GM12878 (cell line): ENCODE data around the gene PPP1R15A. TPM values are rescaled to one million over a fixed set of nuclear protein-coding genes. Genes with fewer than 3 reads are reported as not detected.

Experiments used
- BMI1 ChIP-seq: fragments of 450-650 bp; IDR thresholded peaks from 2 replicates; pipeline ENCODE4 v1.6.1; 2016; ENCODE audit warnings: mild to moderate bottlenecking, moderate library complexity, borderline replicate concordance
- CREB1 ChIP-seq: IDR thresholded peaks from 2 replicates; pipeline ENCODE4 v1.6.1; 2012; ENCODE audit warnings: low read depth, mild to moderate bottlenecking, inconsistent platforms
- ESRRA ChIP-seq: IDR thresholded peaks from 2 replicates; pipeline ENCODE4 v1.6.1; 2012; ENCODE audit warnings: mild to moderate bottlenecking, low read length, improper control_type of control experiment
- FOXK2 ChIP-seq: fragments of 450-650 bp; IDR thresholded peaks from 2 replicates; pipeline ENCODE4 v1.6.1; 2017; ENCODE audit warnings: mild to moderate bottlenecking, moderate library complexity
- GABPA ChIP-seq: IDR thresholded peaks from 2 replicates; pipeline ENCODE4 v1.6.1; 2014; ENCODE audit warnings: antibody characterized with exemption, low read depth, mild to moderate bottlenecking, inconsistent platforms
- HDAC6 ChIP-seq: fragments of 200-600 bp; sonication (generic); IDR thresholded peaks from one replicate; pipeline ENCODE4 v1.8.0; 2017; ENCODE audit warnings: antibody characterized with exemption; ENCODE audit not compliant: unreplicated experiment
- MEF2B ChIP-seq: fragments of 450-650 bp; IDR thresholded peaks from 2 replicates; pipeline ENCODE4 v1.6.1; 2018; ENCODE audit warnings: mild to moderate bottlenecking, moderate library complexity; ENCODE audit not compliant: partially characterized antibody, poor library complexity, severe bottlenecking
- MYC ChIP-seq: IDR thresholded peaks from 2 replicates; pipeline ENCODE4 v1.6.1; 2011; ENCODE audit warnings: mild to moderate bottlenecking, low read length, moderate library complexity, inconsistent platforms; ENCODE audit not compliant: insufficient read depth, insufficient replicate concordance, insufficient read length, severe bottlenecking
- NBN ChIP-seq: fragments of 450-650 bp; IDR thresholded peaks from 2 replicates; pipeline ENCODE4 v1.6.1; 2016
- NFYB ChIP-seq: IDR thresholded peaks from 2 replicates; pipeline ENCODE4 v1.6.1; 2011; ENCODE audit warnings: low read depth, mild to moderate bottlenecking, low read length, improper control_type of control experiment, moderate library complexity; ENCODE audit not compliant: insufficient read depth
- NR2C1 ChIP-seq: fragments of 450-650 bp; IDR thresholded peaks from 2 replicates; pipeline ENCODE4 v1.6.1; 2017; ENCODE audit warnings: antibody characterized with exemption, mild to moderate bottlenecking, moderate library complexity
- NR2C2 ChIP-seq: IDR thresholded peaks from 2 replicates; pipeline ENCODE4 v1.6.1; 2011; ENCODE audit warnings: borderline replicate concordance, low read depth; ENCODE audit not compliant: control insufficient read depth, insufficient read length
- NRF1 ChIP-seq: conservative IDR thresholded peaks from 2 replicates; pipeline ENCODE4 v1.6.1; 2011; ENCODE audit warnings: mild to moderate bottlenecking, low read depth, low read length, improper control_type of control experiment
- RAD51 ChIP-seq: fragments of 450-650 bp; IDR thresholded peaks from 2 replicates; pipeline ENCODE4 v1.6.1; 2016; ENCODE audit warnings: moderate library complexity, mild to moderate bottlenecking, inconsistent platforms
- RFX5 ChIP-seq: IDR thresholded peaks from 2 replicates; pipeline ENCODE4 v1.6.1; 2011; ENCODE audit warnings: low read depth, low read length, improper control_type of control experiment
- SMARCA5 ChIP-seq: fragments of 450-650 bp; IDR thresholded peaks from 2 replicates; pipeline ENCODE4 v1.6.1; 2017; ENCODE audit warnings: mild to moderate bottlenecking
- SMC3 ChIP-seq: IDR thresholded peaks from 2 replicates; pipeline ENCODE4 v1.6.1; 2011; ENCODE audit warnings: low read length, improper control_type of control experiment, borderline replicate concordance
- SP1 ChIP-seq: IDR thresholded peaks from one replicate; pipeline ENCODE4 v1.6.1; 2011; ENCODE audit warnings: low read depth, low read length
- SPI1 ChIP-seq: IDR thresholded peaks from 2 replicates; pipeline ENCODE4 v1.6.1; 2011; ENCODE audit warnings: low read depth, mild to moderate bottlenecking, low read length, moderate library complexity, borderline replicate concordance; ENCODE audit not compliant: insufficient read depth
- SUPT20H ChIP-seq: IDR thresholded peaks from 2 replicates; pipeline ENCODE4 v1.6.1; 2011; ENCODE audit warnings: low read depth, mild to moderate bottlenecking, low read length, moderate library complexity, borderline replicate concordance; ENCODE audit not compliant: control insufficient read depth
- TCF7 ChIP-seq: IDR thresholded peaks from 2 replicates; pipeline ENCODE4 v1.6.1; 2014; ENCODE audit warnings: antibody characterized with exemption, borderline replicate concordance
- ZNF274 ChIP-seq: IDR thresholded peaks from one replicate; pipeline ENCODE4 v1.8.0; 2011; ENCODE audit not compliant: insufficient read length, insufficient read depth
- ZNF622 ChIP-seq: fragments of 450-650 bp; IDR thresholded peaks from 2 replicates; pipeline ENCODE4 v1.6.1; 2017; ENCODE audit warnings: mild to moderate bottlenecking, inconsistent platforms
- ZSCAN29 ChIP-seq: fragments of 450-650 bp; IDR thresholded peaks from 2 replicates; pipeline ENCODE4 v1.6.1; 2017; ENCODE audit warnings: mild to moderate bottlenecking, moderate library complexity
- polyA plus RNA-seq, 11 experiments: library from polyadenylated mRNA; depleted of rRNA in 4 of 11; unstranded in 6 of 11; stranded (reverse) in 5 of 11; fragments of >200 nt; fragmentation: Nextera tagmentation in 4 of 11; fragmentation: Illumina TruSeq in 1 of 11; extraction: Ambion mirVana in 4 of 11; extraction: Trizol in 1 of 11; gene quantifications; 1 replicate in 1 of 11; 2 replicates in 10 of 11; pipeline versions ENCODE4 v1.2.1 to v1.2.3, GENCODE V29; 2011 to 2016; ENCODE audit warnings: inconsistent platforms in 2 of 11, missing spikeins in 2 of 11, low read depth in 1 of 11
- total RNA-seq, 4 experiments: library from RNA; depleted of rRNA in 3 of 4; stranded (reverse); fragments of >200 nt in 3 of 4; fragmentation: Illumina TruSeq in 1 of 4; extraction: Trizol in 1 of 4; gene quantifications; 2 replicates each; pipeline versions ENCODE4 v1.2.1 to v1.2.3, GENCODE V29; 2013 to 2021
- TF ChIP-seq, protein P1 (sequence below): fragments of 450-650 bp; IDR thresholded peaks from 2 replicates; pipeline ENCODE4 v1.6.1; 2018; ENCODE audit warnings: mild to moderate bottlenecking, low read depth, moderate library complexity; ENCODE audit not compliant: partially characterized antibody
- TF ChIP-seq, protein P2 (sequence below): fragments of 450-650 bp; IDR thresholded peaks from 2 replicates; pipeline ENCODE4 v1.6.1; 2016; ENCODE audit warnings: mild to moderate bottlenecking
- TF ChIP-seq, protein P3 (sequence below), 3 experiments: IDR thresholded peaks in 2 of 3; conservative IDR thresholded peaks in 1 of 3; 2 replicates each; pipeline ENCODE4 v1.5.1; 2011; ENCODE audit warnings: low read depth in 3 of 3, low read length in 3 of 3, mild to moderate bottlenecking in 3 of 3, control low read depth in 2 of 3, moderate library complexity in 2 of 3, inconsistent platforms in 1 of 3, mixed read lengths in 1 of 3; ENCODE audit not compliant: control insufficient read depth in 2 of 3, insufficient read depth in 1 of 3; ENCODE audit errors: extremely low read depth in 1 of 3

PPP1R15A gene
- total and polyA plus RNA-seq, 10 of the 15 experiments (the other 5 are each of a cell fraction or from before 2014, with no cell fraction given) = 0.68 to 50.8 (median 27.7) TPM

DNA sequence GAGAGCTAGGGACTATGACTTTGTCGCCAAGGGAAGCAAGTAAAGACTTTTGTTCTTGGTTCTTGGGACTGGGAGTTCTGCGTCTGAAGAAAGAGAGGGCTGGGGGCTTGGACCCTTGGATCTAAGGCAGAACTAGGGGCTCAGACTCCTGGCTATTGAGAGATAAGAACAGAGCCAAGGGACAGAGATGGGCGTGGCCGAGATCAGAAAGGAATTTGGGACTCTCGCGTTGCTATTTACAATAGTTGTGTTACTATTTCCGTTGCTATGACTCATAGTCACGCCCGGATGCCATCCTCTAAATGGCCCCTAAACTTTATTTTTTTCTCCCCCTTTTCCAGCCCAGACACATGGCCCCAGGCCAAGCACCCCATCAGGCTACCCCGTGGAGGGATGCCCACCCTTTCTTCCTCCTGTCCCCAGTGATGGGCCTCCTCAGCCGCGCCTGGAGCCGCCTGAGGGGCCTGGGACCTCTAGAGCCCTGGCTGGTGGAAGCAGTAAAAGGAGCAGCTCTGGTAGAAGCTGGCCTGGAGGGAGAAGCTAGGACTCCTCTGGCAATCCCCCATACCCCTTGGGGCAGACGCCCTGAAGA, 759 bp downstream of the PPP1R15A start (continued):
- TF ChIP-seq NFYB = no peak
- TF ChIP-seq NR2C2 = no peak
- no peak for TF ChIP-seq ZNF622
- peak; percentile 74 for TF ChIP-seq BMI1
- no peak for TF ChIP-seq NRF1
- TF ChIP-seq, protein P1, sequence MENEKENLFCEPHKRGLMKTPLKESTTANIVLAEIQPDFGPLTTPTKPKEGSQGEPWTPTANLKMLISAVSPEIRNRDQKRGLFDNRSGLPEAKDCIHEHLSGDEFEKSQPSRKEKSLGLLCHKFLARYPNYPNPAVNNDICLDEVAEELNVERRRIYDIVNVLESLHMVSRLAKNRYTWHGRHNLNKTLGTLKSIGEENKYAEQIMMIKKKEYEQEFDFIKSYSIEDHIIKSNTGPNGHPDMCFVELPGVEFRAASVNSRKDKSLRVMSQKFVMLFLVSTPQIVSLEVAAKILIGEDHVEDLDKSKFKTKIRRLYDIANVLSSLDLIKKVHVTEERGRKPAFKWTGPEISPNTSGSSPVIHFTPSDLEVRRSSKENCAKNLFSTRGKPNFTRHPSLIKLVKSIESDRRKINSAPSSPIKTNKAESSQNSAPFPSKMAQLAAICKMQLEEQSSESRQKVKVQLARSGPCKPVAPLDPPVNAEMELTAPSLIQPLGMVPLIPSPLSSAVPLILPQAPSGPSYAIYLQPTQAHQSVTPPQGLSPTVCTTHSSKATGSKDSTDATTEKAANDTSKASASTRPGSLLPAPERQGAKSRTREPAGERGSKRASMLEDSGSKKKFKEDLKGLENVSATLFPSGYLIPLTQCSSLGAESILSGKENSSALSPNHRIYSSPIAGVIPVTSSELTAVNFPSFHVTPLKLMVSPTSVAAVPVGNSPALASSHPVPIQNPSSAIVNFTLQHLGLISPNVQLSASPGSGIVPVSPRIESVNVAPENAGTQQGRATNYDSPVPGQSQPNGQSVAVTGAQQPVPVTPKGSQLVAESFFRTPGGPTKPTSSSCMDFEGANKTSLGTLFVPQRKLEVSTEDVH = no peak
- no peak for TF ChIP-seq RAD51
- TF ChIP-seq HDAC6 = no peak
- no peak for TF ChIP-seq ZSCAN29
- no peak for TF ChIP-seq CREB1
- TF ChIP-seq SMARCA5 = no peak
- TF ChIP-seq FOXK2 = peak; percentile 84
- TF ChIP-seq SPI1 = no peak
- TF ChIP-seq MEF2B = peak; percentile 75
- TF ChIP-seq, protein P2, sequence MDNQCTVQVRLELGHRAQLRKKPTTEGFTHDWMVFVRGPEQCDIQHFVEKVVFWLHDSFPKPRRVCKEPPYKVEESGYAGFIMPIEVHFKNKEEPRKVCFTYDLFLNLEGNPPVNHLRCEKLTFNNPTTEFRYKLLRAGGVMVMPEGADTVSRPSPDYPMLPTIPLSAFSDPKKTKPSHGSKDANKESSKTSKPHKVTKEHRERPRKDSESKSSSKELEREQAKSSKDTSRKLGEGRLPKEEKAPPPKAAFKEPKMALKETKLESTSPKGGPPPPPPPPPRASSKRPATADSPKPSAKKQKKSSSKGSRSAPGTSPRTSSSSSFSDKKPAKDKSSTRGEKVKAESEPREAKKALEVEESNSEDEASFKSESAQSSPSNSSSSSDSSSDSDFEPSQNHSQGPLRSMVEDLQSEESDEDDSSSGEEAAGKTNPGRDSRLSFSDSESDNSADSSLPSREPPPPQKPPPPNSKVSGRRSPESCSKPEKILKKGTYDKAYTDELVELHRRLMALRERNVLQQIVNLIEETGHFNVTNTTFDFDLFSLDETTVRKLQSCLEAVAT = 0 out of 2 replicates have a peak, but pooled peaks have one; percentile 84
- TF ChIP-seq SP1 = no peak
- TF ChIP-seq ZNF274 = no peak
- TF ChIP-seq MYC = no peak
- TF ChIP-seq SUPT20H = no peak
- no peak for TF ChIP-seq NBN
- TF ChIP-seq SMC3 = no peak
- no peak for TF ChIP-seq GABPA
- TF ChIP-seq ESRRA = no peak
- no peak for TF ChIP-seq RFX5
- TF ChIP-seq, protein P3, sequence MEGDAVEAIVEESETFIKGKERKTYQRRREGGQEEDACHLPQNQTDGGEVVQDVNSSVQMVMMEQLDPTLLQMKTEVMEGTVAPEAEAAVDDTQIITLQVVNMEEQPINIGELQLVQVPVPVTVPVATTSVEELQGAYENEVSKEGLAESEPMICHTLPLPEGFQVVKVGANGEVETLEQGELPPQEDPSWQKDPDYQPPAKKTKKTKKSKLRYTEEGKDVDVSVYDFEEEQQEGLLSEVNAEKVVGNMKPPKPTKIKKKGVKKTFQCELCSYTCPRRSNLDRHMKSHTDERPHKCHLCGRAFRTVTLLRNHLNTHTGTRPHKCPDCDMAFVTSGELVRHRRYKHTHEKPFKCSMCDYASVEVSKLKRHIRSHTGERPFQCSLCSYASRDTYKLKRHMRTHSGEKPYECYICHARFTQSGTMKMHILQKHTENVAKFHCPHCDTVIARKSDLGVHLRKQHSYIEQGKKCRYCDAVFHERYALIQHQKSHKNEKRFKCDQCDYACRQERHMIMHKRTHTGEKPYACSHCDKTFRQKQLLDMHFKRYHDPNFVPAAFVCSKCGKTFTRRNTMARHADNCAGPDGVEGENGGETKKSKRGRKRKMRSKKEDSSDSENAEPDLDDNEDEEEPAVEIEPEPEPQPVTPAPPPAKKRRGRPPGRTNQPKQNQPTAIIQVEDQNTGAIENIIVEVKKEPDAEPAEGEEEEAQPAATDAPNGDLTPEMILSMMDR (IDR thresholded peaks at IDR 0.05 in 2 of 3, conservative IDR thresholded peaks at IDR 0.05 in 1 of 3; ENCODE audit: control insufficient read depth in 2 of 3, extremely low read depth in 1 of 3, insufficient read depth in 1 of 3, low read depth in 3 of 3, low read length in 3 of 3) = no peak
- no peak for TF ChIP-seq TCF7
- TF ChIP-seq NR2C1 = no peak
